Thyroid gland (tissue), 4 donors: ENCODE measurements around the gene PARP14.
A peak's percentile ranks its signal among the peaks of the same experiment; 100 is the strongest.

Experiments
- POLR2A ChIP-seq, 2 donors: fragments of 450-650 bp; IDR thresholded peaks; one replicate each; pipeline ENCODE4 v1.6.1; 2017; ENCODE audit warnings: antibody characterized with exemption in 2 of 2, mild to moderate bottlenecking in 2 of 2, moderate library complexity in 1 of 2
- TF ChIP-seq, protein P1 (sequence below), 6 experiments: fragments of 200-600 bp in 3 of 6; fragments of 450-650 bp in 3 of 6; sonication (generic) in 3 of 6; IDR thresholded peaks; one replicate each; pipeline ENCODE4 v1.5.1; 2016 to 2019; ENCODE audit warnings: antibody characterized with exemption in 6 of 6, mild to moderate bottlenecking in 2 of 6, inconsistent platforms in 1 of 6, moderate library complexity in 1 of 6

DNA sequence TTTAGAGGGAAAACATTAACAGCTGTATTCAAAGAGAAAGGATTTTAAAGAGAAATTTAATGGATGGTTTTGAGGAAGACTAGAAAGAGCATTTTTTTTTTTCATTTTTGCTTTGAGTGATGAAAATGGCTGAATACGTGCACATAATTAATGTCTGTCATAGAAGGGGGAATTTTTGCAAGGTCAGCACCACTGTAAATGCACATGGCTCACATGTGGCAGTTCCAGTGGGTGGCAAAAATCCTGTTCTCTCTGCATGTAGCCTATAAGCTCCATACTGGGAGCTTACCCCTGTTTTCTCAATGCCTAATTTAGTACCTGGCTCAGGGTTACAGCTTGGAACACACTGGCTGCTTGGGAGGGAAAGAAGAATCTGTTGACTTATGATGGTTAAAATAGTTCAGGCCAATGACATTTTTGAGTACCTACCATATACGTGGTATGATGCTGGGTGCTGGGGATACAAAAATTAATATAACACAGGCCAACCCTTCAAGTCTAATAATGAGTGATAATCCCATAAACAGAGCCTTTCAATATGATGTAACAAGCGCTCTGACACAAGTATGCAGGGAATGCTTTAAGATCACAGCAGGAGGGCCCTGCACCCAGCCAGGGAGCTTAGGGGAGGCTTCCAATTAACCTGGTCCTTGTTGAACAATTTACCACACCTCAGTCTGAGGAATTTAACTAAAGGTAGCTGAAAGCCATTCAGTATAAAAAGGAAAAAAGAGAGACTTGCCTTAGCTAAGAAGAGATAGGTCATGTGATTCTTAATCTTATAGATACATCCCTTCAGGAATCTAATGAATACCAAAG, 80.0 kb downstream of the PARP14 start:
- TF ChIP-seq, protein P1, sequence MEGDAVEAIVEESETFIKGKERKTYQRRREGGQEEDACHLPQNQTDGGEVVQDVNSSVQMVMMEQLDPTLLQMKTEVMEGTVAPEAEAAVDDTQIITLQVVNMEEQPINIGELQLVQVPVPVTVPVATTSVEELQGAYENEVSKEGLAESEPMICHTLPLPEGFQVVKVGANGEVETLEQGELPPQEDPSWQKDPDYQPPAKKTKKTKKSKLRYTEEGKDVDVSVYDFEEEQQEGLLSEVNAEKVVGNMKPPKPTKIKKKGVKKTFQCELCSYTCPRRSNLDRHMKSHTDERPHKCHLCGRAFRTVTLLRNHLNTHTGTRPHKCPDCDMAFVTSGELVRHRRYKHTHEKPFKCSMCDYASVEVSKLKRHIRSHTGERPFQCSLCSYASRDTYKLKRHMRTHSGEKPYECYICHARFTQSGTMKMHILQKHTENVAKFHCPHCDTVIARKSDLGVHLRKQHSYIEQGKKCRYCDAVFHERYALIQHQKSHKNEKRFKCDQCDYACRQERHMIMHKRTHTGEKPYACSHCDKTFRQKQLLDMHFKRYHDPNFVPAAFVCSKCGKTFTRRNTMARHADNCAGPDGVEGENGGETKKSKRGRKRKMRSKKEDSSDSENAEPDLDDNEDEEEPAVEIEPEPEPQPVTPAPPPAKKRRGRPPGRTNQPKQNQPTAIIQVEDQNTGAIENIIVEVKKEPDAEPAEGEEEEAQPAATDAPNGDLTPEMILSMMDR (IDR thresholded peaks at IDR 0.05) = no peak
- TF ChIP-seq POLR2A (IDR thresholded peaks at IDR 0.05) = peak in 1 of 2 donors; percentile 19
